MCF 10A (cell line): Measurements from ENCODE around the gene DEFB132. TPM values are rescaled to one million over a fixed set of nuclear protein-coding genes. Genes with fewer than 3 reads are reported as not detected.
A peak's percentile ranks its signal among the peaks of the same experiment; 100 is the strongest.

ENCODE experiments used
- BruUV-seq: library from RNA; stranded (reverse); fragments of 400-500 nt; replicated peaks from 2 replicates; lab custom pipeline; 2021; lab: Mats Ljungman, UMichigan
- CTCF ChIA-PET: fragments of 300-600 bp; sonication (Branson Sonifier 250); formaldehyde crosslinking; extraction: SDS; loops from one replicate; lab custom pipeline; 2021; ENCODE audit warnings: antibody characterized with exemption, inconsistent platforms; lab: Yijun Ruan, JAX
- POLR2A ChIA-PET: fragments of 300-600, 350-650 bp; sonication (Branson Sonifier 250); formaldehyde crosslinking; extraction: SDS; loops from one replicate; lab custom pipeline; 2020; ENCODE audit warnings: antibody characterized with exemption, inconsistent platforms; lab: Yijun Ruan, JAX
- DNase-seq: peaks from one replicate; pipeline ENCODE4 v3.0.0-alpha.2; 2018; ENCODE audit not compliant: unreplicated experiment
- H3K27ac Mint-ChIP-seq: one replicate; pipeline ENCODE4 v1.8.0; 2022; ENCODE audit warnings: mild to moderate bottlenecking, low read depth, mixed read lengths; ENCODE audit not compliant: unreplicated experiment
- H3K27me3 Mint-ChIP-seq: one replicate; pipeline ENCODE4 v1.8.0; 2022; ENCODE audit warnings: mixed read lengths; ENCODE audit not compliant: insufficient read depth, unreplicated experiment
- H3K36me3 Mint-ChIP-seq: one replicate; pipeline ENCODE4 v1.8.0; 2022; ENCODE audit warnings: mild to moderate bottlenecking, moderate library complexity, mixed read lengths; ENCODE audit not compliant: insufficient read depth, unreplicated experiment
- H3K4me1 Mint-ChIP-seq: one replicate; pipeline ENCODE4 v1.8.0; 2022; ENCODE audit warnings: mixed read lengths; ENCODE audit not compliant: insufficient read depth, unreplicated experiment
- H3K4me3 Mint-ChIP-seq: one replicate; pipeline ENCODE4 v1.8.0; 2022; ENCODE audit warnings: mild to moderate bottlenecking, moderate library complexity, mixed read lengths; ENCODE audit not compliant: unreplicated experiment
- H3K9me3 Mint-ChIP-seq: one replicate; pipeline ENCODE4 v1.8.0; 2022; ENCODE audit warnings: mixed read lengths; ENCODE audit not compliant: unreplicated experiment
- CTCF ChIP-seq: fragments of 200-600 bp; IDR thresholded peaks from one replicate; pipeline ENCODE4 v1.8.0; 2022; ENCODE audit warnings: antibody characterized with exemption, mild to moderate bottlenecking; ENCODE audit not compliant: unreplicated experiment
- intact Hi-C: fragments of 100-400 bp; cut with micrococcal nuclease; formaldehyde crosslinking; loops from 2 replicates; pipeline ENCODE4 v1.14.1; 2022
- total RNA-seq: library from RNA; stranded (reverse); gene quantifications from 2 replicates; pipeline ENCODE4 v1.2.3, GENCODE V29; 2022

DEFB132 gene
- total RNA-seq, 1 experiment from 2014 or later, result not detected

- TF ChIP-seq CTCF, result peak; percentile 25
- Mint-ChIP-seq H3K36me3 (no peaks in the 10 kb centered on the region), H3K27me3 (peaks cover 25% of the 10 kb centered on the region), H3K9me3 (no peaks in the 10 kb centered on the region), H3K4me1 (peaks cover 5% of the 10 kb centered on the region), H3K27ac (peak overlapping the region; percentile 39), H3K4me3 (no peak overlapping the region)
- ChIA-PET CTCF (interaction anchor here (0.6 to 12.3 kb wide), 18 partner anchors 11 to 112 kb away, joined by 3 to 281 read pairs (median 4); partner anchors contain the start of genes DEFB129 and DEFB132), POLR2A (interaction anchor here (0.6 to 3.4 kb wide), 14 partner anchors 11 to 96 kb away, joined by 3 to 18 read pairs (median 4); partner anchors contain the start of genes DEFB132, SOX12 and ZCCHC3)
- no TSS peak for BruUV-seq
- intact Hi-C loops, result loop anchor here (1.0 kb wide), 2 partner anchors 31 to 94 kb away; no protein-coding TSS in a partner anchor
- DNase-seq, result peak; percentile 47
Measured at GRCh38 chr20:235891-236290, 21.6 kb upstream of the DEFB132 start.

GRCh38 chr20:237489-237888 is 20.0 kb upstream of the DEFB132 start:
- DNase-seq, result no peak
- Mint-ChIP-seq H3K27me3 (peaks cover 40% of the 10 kb centered on the region), H3K36me3 (no peaks in the 10 kb centered on the region), H3K4me3 (no peak overlapping the region), H3K27ac (no peak overlapping the region), H3K4me1 (peaks cover 5% of the 10 kb centered on the region), H3K9me3 (no peaks in the 10 kb centered on the region)
- TF ChIP-seq CTCF, result no peak
- BruUV-seq, result no TSS peak
- POLR2A ChIA-PET, result interaction anchor here (0.7 to 3.4 kb wide), 4 partner anchors 9 to 87 kb away, joined by 3 to 18 read pairs (median 8); partner anchors contain the start of gene ZCCHC3
- intact Hi-C loops, result no loop called here
- CTCF ChIA-PET, result interaction anchor here (0.9 to 12.3 kb wide), 6 partner anchors 12 to 719 kb away, joined by 3 to 281 read pairs (median 4); partner anchors contain the start of gene DEFB132

GRCh38 chr20:237929-238328 is 19.6 kb upstream of the DEFB132 start:
- H3K27me3 Mint-ChIP-seq, result peaks cover 44% of the 10 kb centered on the region
- no peaks in the 10 kb centered on the region for H3K36me3 Mint-ChIP-seq
- peaks cover 5% of the 10 kb centered on the region for H3K4me1 Mint-ChIP-seq
- POLR2A ChIA-PET, result interaction anchor here (0.7 to 3.4 kb wide), 5 partner anchors 9 to 87 kb away, joined by 3 to 18 read pairs (median 3); partner anchors contain the start of gene ZCCHC3
- no peak overlapping the region for H3K4me3 Mint-ChIP-seq
- intact Hi-C loops, result no loop called here
- CTCF ChIA-PET, result interaction anchor here (1.1 to 12.3 kb wide), 5 partner anchors 12 to 718 kb away, joined by 3 to 281 read pairs (median 5); partner anchors contain the start of gene DEFB132
- no peak for DNase-seq
- no peaks in the 10 kb centered on the region for H3K9me3 Mint-ChIP-seq
- BruUV-seq, result no TSS peak
- no peak for TF ChIP-seq CTCF
- H3K27ac Mint-ChIP-seq, result no peak overlapping the region

GRCh38 chr20:242905-243304 is 14.6 kb upstream of the DEFB132 start:
- no TSS peak for BruUV-seq
- ChIA-PET POLR2A (interaction anchor here (1.2 to 1.4 kb wide), 2 partner anchors 11 to 16 kb away, joined by 3 to 5 read pairs; no protein-coding TSS in a partner anchor), CTCF (interaction anchor here (0.7 to 12.3 kb wide), 8 partner anchors 8 to 1765 kb away, joined by 3 to 281 read pairs (median 4); partner anchors contain the start of genes DEFB132 and SOX12)
- Mint-ChIP-seq H3K4me1 (no peaks in the 10 kb centered on the region), H3K27me3 (peaks cover 69% of the 10 kb centered on the region), H3K36me3 (no peaks in the 10 kb centered on the region), H3K27ac (no peak overlapping the region), H3K9me3 (peaks cover 7% of the 10 kb centered on the region), H3K4me3 (no peak overlapping the region)
- intact Hi-C loops, result no loop called here
- no peak for TF ChIP-seq CTCF
- no peak for DNase-seq
